HG02678 (cell line): ENCODE data around the gene IFT25.
"Not testable (repeated sequence)": the region's sequence is repeated elsewhere in the genome, so short reads cannot be mapped to it uniquely, and the experiment has no call there.

Experiments used
- ATAC-seq: cut with Tn5 transposase; IDR thresholded peaks from one replicate; pipeline ENCODE4 v1.9.1; 2021; ENCODE audit warnings: mild to moderate bottlenecking, moderate library complexity; ENCODE audit not compliant: unreplicated experiment

The IFT25 gene

GRCh38 chr1:53945433-53946251 is at the start of gene IFT25:
IFT25 (minus strand) TSS chr1:53945699; CDS start chr1:53940082, 5,617 bp downstream.
- peak; percentile 69 for ATAC-seq

- not testable (repeated sequence) for ATAC-seq
Observed at GRCh38 chr1:53994516-53994915, 49.0 kb upstream of the IFT25 start.

- ATAC-seq: no peak
Observed at GRCh38 chr1:53992085-53992874, 46.8 kb upstream of the IFT25 start.

GRCh38 chr1:53987880-53988279 is 42.4 kb upstream of the IFT25 start:
- no peak for ATAC-seq

GRCh38 chr1:53986458-53986857 is 41.0 kb upstream of the IFT25 start:
- ATAC-seq: no peak

GRCh38 chr1:53984726-53985125 is 39.2 kb upstream of the IFT25 start:
- ATAC-seq: no peak

- no peak for ATAC-seq
Observed at GRCh38 chr1:53982763-53983104, 37.2 kb upstream of the IFT25 start.

- ATAC-seq: no peak
Observed at GRCh38 chr1:53982034-53982762, 36.7 kb upstream of the IFT25 start.

GRCh38 chr1:53981220-53981619 is 35.7 kb upstream of the IFT25 start:
- no peak for ATAC-seq

GRCh38 chr1:53979712-53980450 is 34.4 kb upstream of the IFT25 start:
- ATAC-seq: no peak

- no peak for ATAC-seq
Observed at GRCh38 chr1:53975861-53976260, 30.4 kb upstream of the IFT25 start.

- no peak for ATAC-seq
Observed at GRCh38 chr1:53971718-53972117, 26.2 kb upstream of the IFT25 start.

GRCh38 chr1:53969323-53969722 is 23.8 kb upstream of the IFT25 start:
- ATAC-seq: not testable (repeated sequence)

- no peak for ATAC-seq
Observed at GRCh38 chr1:53968125-53968513, 22.6 kb upstream of the IFT25 start.

- ATAC-seq: no peak
Observed at GRCh38 chr1:53967409-53968124, 22.1 kb upstream of the IFT25 start.

GRCh38 chr1:53966794-53967193 is 21.3 kb upstream of the IFT25 start:
- ATAC-seq: no peak

- no peak for ATAC-seq
Observed at GRCh38 chr1:53964109-53964508, 18.6 kb upstream of the IFT25 start.

GRCh38 chr1:53963460-53963859 is 18.0 kb upstream of the IFT25 start:
- no peak for ATAC-seq

GRCh38 chr1:53962395-53962794 is 16.9 kb upstream of the IFT25 start:
- no peak for ATAC-seq

- no peak for ATAC-seq
Observed at GRCh38 chr1:53959664-53960250, 14.3 kb upstream of the IFT25 start.
